HL-60 (cell line): Measurements from ENCODE around the gene GALNT14.

Experiments used
- GABPA ChIP-seq: IDR thresholded peaks from 2 replicates; pipeline ENCODE4 v1.6.1; 2012; ENCODE audit warnings: low read depth
- POLR2AphosphoS5 ChIP-seq: IDR thresholded peaks from 2 replicates; pipeline ENCODE4 v1.6.1; 2012; ENCODE audit warnings: low read depth
- SPI1 ChIP-seq: IDR thresholded peaks from 2 replicates; pipeline ENCODE4 v1.6.1; 2012; ENCODE audit warnings: low read depth, mild to moderate bottlenecking, borderline replicate concordance
- TF ChIP-seq, protein P1 (sequence below): IDR thresholded peaks from one replicate; pipeline ENCODE4 v1.5.1; 2011; ENCODE audit warnings: low read length, control low read depth, inconsistent platforms; ENCODE audit not compliant: insufficient read depth
- TF ChIP-seq, protein P2 (sequence below): IDR thresholded peaks from 2 replicates; pipeline ENCODE4 v1.6.1; 2012; ENCODE audit warnings: low read depth; ENCODE audit not compliant: insufficient replicate concordance

DNA sequence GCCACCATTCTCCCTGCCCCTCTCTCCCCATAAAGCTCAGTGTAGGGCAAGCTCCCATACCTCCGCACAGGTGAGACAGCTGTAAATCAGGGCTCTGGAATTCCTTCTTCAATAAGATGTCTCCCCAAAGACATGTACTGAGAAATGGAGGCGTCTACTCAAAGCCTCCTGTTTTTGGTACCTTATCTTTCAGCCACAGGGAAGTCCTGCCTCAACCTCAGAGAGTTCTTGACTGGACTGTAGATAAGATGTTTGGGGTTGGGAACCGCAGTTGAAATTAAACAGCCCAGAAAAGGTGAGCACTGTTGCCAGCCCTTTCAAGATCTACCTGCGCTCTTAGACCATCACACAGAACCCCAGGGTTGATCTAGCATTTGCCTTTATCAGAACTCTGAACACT is 1.4 kb upstream of the GALNT14 start:
- TF ChIP-seq, protein P1, sequence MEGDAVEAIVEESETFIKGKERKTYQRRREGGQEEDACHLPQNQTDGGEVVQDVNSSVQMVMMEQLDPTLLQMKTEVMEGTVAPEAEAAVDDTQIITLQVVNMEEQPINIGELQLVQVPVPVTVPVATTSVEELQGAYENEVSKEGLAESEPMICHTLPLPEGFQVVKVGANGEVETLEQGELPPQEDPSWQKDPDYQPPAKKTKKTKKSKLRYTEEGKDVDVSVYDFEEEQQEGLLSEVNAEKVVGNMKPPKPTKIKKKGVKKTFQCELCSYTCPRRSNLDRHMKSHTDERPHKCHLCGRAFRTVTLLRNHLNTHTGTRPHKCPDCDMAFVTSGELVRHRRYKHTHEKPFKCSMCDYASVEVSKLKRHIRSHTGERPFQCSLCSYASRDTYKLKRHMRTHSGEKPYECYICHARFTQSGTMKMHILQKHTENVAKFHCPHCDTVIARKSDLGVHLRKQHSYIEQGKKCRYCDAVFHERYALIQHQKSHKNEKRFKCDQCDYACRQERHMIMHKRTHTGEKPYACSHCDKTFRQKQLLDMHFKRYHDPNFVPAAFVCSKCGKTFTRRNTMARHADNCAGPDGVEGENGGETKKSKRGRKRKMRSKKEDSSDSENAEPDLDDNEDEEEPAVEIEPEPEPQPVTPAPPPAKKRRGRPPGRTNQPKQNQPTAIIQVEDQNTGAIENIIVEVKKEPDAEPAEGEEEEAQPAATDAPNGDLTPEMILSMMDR = no peak
- TF ChIP-seq POLR2AphosphoS5 (no peak), GABPA (no peak), SPI1 (no peak)
- TF ChIP-seq, protein P2, sequence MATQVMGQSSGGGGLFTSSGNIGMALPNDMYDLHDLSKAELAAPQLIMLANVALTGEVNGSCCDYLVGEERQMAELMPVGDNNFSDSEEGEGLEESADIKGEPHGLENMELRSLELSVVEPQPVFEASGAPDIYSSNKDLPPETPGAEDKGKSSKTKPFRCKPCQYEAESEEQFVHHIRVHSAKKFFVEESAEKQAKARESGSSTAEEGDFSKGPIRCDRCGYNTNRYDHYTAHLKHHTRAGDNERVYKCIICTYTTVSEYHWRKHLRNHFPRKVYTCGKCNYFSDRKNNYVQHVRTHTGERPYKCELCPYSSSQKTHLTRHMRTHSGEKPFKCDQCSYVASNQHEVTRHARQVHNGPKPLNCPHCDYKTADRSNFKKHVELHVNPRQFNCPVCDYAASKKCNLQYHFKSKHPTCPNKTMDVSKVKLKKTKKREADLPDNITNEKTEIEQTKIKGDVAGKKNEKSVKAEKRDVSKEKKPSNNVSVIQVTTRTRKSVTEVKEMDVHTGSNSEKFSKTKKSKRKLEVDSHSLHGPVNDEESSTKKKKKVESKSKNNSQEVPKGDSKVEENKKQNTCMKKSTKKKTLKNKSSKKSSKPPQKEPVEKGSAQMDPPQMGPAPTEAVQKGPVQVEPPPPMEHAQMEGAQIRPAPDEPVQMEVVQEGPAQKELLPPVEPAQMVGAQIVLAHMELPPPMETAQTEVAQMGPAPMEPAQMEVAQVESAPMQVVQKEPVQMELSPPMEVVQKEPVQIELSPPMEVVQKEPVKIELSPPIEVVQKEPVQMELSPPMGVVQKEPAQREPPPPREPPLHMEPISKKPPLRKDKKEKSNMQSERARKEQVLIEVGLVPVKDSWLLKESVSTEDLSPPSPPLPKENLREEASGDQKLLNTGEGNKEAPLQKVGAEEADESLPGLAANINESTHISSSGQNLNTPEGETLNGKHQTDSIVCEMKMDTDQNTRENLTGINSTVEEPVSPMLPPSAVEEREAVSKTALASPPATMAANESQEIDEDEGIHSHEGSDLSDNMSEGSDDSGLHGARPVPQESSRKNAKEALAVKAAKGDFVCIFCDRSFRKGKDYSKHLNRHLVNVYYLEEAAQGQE = no peak
